ENCODE data around the gene ATG12. TPM values are rescaled to one million over a fixed set of nuclear protein-coding genes. Genes with fewer than 3 reads are reported as not detected.

Gene ATG12
- total and polyA plus RNA-seq, 2 of the 8 experiments (the other 6 are each of a cell fraction or from before 2014, with no cell fraction given): 23.8 to 49.3 TPM

- Histone ChIP-seq H2BK12ac (ENCODE audit: low read depth, low read length) (no peak overlapping the region), H2BK15ac (ENCODE audit: low read length) (no peak overlapping the region), H3K4me3 (ENCODE audit: extremely low read depth in 1 of 4, insufficient read depth in 2 of 4, low read depth in 3 of 4, low read length in 4 of 4) (no peak overlapping the region), H4K20me1 (replicated peaks in 1 of 2; ENCODE audit: control insufficient read depth in 1 of 2, insufficient read depth in 2 of 2, low read length in 2 of 2) (no peaks in the 10 kb centered on the region), H3K79me1 (ENCODE audit: low read depth, low read length) (no peaks in the 10 kb centered on the region), H3K4me2 (ENCODE audit: insufficient read depth in 1 of 2, low read depth in 2 of 2, low read length in 2 of 2) (no peak overlapping the region), H2AFZ (ENCODE audit: low read length) (no peak overlapping the region), H2BK20ac (ENCODE audit: low read length) (no peak overlapping the region), H3K23ac (ENCODE audit: insufficient read length) (no peak overlapping the region), H3K14ac (ENCODE audit: insufficient read length) (no peak overlapping the region), H3K9ac (replicated peaks in 1 of 4; ENCODE audit: extremely low read depth in 1 of 4, low read depth in 3 of 4, low read length in 3 of 4) (no peak overlapping the region), H3K23me2 (ENCODE audit: low read depth, low read length) (no peaks in the 10 kb centered on the region; the same call in 1 of the 2 replicates), H2AK5ac (ENCODE audit: low read depth, low read length) (no peak overlapping the region), H3K36me3 (ENCODE audit: control insufficient read depth in 2 of 4, insufficient read depth in 4 of 4, low read length in 3 of 4) (no peaks in the 10 kb centered on the region), H3K27me3 (replicated peaks in 1 of 4; ENCODE audit: control insufficient read depth in 3 of 4, extremely low read depth in 1 of 4, insufficient read depth in 3 of 4, low read length in 3 of 4) (no peaks in the 10 kb centered on the region), H2BK5ac (ENCODE audit: low read depth, low read length) (no peak overlapping the region), H4K8ac (ENCODE audit: extremely low read depth, insufficient read depth, low read length) (no peak overlapping the region), H4K91ac (replicated peaks; ENCODE audit: insufficient read length, low read length) (no peak overlapping the region), H3K18ac (ENCODE audit: extremely low read depth, low read length) (no peak overlapping the region), H3K9me3 (ENCODE audit: insufficient read depth in 2 of 2, low read depth in 1 of 2, low read length in 1 of 2) (no peaks in the 10 kb centered on the region), H3K4ac (replicated peaks; ENCODE audit: insufficient read length, low read depth, low read length) (no peak overlapping the region), H3K4me1 (replicated peaks in 1 of 4; ENCODE audit: control insufficient read depth in 3 of 4, insufficient read depth in 4 of 4, low read length in 3 of 4) (peaks cover 0 to 5% (median 0%) of the 10 kb centered on the region in 4 experiments; a peak in 2 of 7 replicates), H3K79me2 (ENCODE audit: control insufficient read depth in 1 of 2, insufficient read depth in 2 of 2, low read length in 2 of 2) (peaks cover 0 to 72% of the 10 kb centered on the region in 2 experiments; a peak in 2 of 4 replicates), H3K56ac (replicated peaks; ENCODE audit: insufficient read length, low read depth, low read length) (no peak overlapping the region), H2BK120ac (replicated peaks; ENCODE audit: low read depth, low read length) (no peak overlapping the region), H3K27ac (ENCODE audit: low read depth, low read length) (no peak overlapping the region), H4K5ac (ENCODE audit: insufficient read length, low read depth, low read length) (no peak overlapping the region)
- DNase-seq (ENCODE audit: low read depth in 1 of 2, low spot score in 2 of 2): no peak
- no peak for FAIRE-seq
- ChIA-PET CTCF (ENCODE audit: partially characterized antibody) (interaction anchor here (0.6 to 1.9 kb wide), 3 partner anchors 9 to 113 kb away, joined by 3 to 5 read pairs (median 3); no protein-coding TSS in a partner anchor), POLR2A (ENCODE audit: partially characterized antibody) (interaction anchor here (1.5 to 2.5 kb wide), 2 partner anchors 16 to 18 kb away, joined by 3 to 5 read pairs; partner anchors contain the start of genes AP3S1 and ATG12)
- TF ChIP-seq CTCF (IDR thresholded peaks at IDR 0.05; ENCODE audit: control extremely low read depth in 1 of 3, insufficient read depth in 1 of 3, low read depth in 1 of 3, low read length in 3 of 3) (no peak), HDAC6 (IDR thresholded peaks at IDR 0.05; ENCODE audit: low read depth, low read length) (no peak), POLR2AphosphoS5 (IDR thresholded peaks at IDR 0.05; ENCODE audit: low read depth, low read length) (no peak), BCL11A (IDR thresholded peaks at IDR 0.05; ENCODE audit: low read depth in 2 of 2, low read length in 2 of 2) (no peak), ZNF274 (IDR thresholded peaks at IDR 0.05; ENCODE audit: borderline replicate concordance, extremely low read depth, low read length) (no peak), TAF7 (optimal IDR thresholded peaks at IDR 0.05; ENCODE audit: borderline replicate concordance, low read depth, low read length) (no peak), RAD21 (IDR thresholded peaks at IDR 0.05 in 1 of 2, conservative IDR thresholded peaks at IDR 0.05 in 1 of 2; ENCODE audit: low read depth in 2 of 2, low read length in 2 of 2) (no peak), TBP (IDR thresholded peaks at IDR 0.05; ENCODE audit: low read depth, low read length) (no peak)
These were observed 18.0 kb upstream of the ATG12 start for GRCh38 chr5:115859378-115859777.
